Measurements from ENCODE around the gene UBXN7. TPM values are rescaled to one million over a fixed set of nuclear protein-coding genes. Genes with fewer than 3 reads are reported as not detected.
A peak's percentile ranks its signal among the peaks of the same experiment; 100 is the strongest.

Gene UBXN7
- total and polyA plus RNA-seq, 9 of the 15 experiments (the other 6 are each of a cell fraction or from before 2014, with no cell fraction given) = 3.5 to 44.6 (median 13.4) TPM

DNA sequence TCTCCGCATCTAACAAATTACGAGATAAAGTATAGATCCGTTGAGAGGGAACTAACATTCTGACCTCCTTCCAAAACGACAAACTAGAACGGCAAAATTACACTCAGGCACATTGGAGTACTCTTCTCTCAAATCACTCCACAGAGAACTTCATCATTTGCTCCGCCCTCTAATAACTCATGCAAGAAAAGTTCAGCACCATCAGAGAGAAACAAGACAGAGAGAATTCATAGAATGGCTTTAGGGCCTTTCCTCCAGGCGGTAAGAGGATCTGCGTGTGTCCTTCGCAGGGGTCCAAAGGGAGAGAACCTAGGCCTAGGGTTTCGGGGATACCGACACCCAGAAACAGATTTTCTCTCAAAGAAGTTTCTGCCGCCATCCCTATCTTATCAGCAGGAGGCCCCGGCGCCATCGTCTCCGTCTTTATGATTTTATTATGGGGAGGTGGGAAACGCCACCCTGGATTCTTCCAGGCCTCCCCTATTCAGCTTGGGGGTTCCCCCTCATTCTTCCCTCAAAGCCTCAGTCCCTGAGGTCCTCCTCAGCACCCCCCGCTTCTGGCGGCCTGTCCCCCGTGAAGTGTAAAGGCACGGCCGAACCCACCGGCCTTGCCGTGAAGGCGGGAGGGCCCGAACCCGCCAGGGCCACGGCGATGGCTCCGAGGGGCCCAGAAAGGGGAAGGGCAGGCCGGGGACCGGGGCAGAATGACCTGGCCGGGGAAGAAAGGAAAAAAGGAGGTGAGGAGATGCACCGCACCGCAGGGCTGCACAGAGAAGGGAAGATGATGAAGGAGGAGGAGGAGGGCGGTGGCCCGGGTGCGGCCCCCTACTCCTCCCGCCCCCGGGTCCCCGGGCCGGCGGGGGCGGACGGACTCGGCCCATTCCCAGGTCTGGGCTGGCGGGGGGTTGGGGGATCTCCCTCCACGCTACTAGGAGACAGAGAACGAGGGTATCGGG, 768 bp downstream of the UBXN7 start:
- no peaks in the 10 kb centered on the region for H3K27me3 ChIP-seq (ENCODE audit: control insufficient read depth in 2 of 2, insufficient read depth in 2 of 2, low read length in 2 of 2)
- peak overlapping the region; percentile 84 to 100 for H3K9ac ChIP-seq (ENCODE audit: insufficient read depth in 1 of 2, low read depth in 2 of 2, low read length in 2 of 2)
- H3K36me3 ChIP-seq (ENCODE audit: control insufficient read depth, insufficient read depth, low read length) = peaks cover 11% of the 10 kb centered on the region; the same call in 2 of the 3 replicates
- POLR2A ChIA-PET = interaction anchor here (0.5 to 1.8 kb wide), 9 partner anchors 8 to 81 kb away, joined by 3 to 6 read pairs (median 3); no protein-coding TSS in a partner anchor
- CTCF ChIA-PET (ENCODE audit: low intra/inter-chr PET ratio) = no interaction called here
- peak overlapping the region; percentile 84 for H3K27ac ChIP-seq (ENCODE audit: extremely low read depth, low read depth, low read length)
- H3K4me2 ChIP-seq (ENCODE audit: insufficient read depth, low read length) = peak overlapping the region; percentile 80
- peaks cover 10 to 22% of the 10 kb centered on the region in 2 experiments; a peak in 4 of 5 replicates for H3K4me1 ChIP-seq (replicated peaks in 1 of 2; ENCODE audit: control insufficient read depth in 2 of 2, insufficient read depth in 2 of 2, low read length in 2 of 2)
- 0 out of 2 replicates have a peak, but pooled peaks cover 8% of the 10 kb centered on the region for H4K20me1 ChIP-seq (replicated peaks; ENCODE audit: control insufficient read depth, insufficient read depth, low read length)
- DNase-seq (ENCODE audit: extremely low read depth in 1 of 4, low spot score in 3 of 4) (peak; percentile 57 to 88 (median 78)), ATAC-seq (peak; percentile 78), FAIRE-seq (peak; percentile 77)
- WGBS (ENCODE audit: insufficient coverage, low coverage, missing lambda C conversion rate) = under 1% methylated on average over 38 of the region's 50 CpGs
- in situ Hi-C loops (cut with MboI) (no loop called here), intact Hi-C loops (cut with micrococcal nuclease) (loop anchor here (5.0 kb wide), 2 partner anchors 94 to 159 kb away; partner anchors contain the start of gene TM4SF19)
- peak overlapping the region; percentile 86 for H2AFZ ChIP-seq (ENCODE audit: low read depth, low read length)
- H3K9me1 ChIP-seq (ENCODE audit: control insufficient read depth, insufficient read depth, low read length) = no peaks in the 10 kb centered on the region
- TSS peak; percentile 69 for BruUV-seq (replicated peaks)
- peaks cover 56% of the 10 kb centered on the region for H3K79me2 ChIP-seq (ENCODE audit: control insufficient read depth, insufficient read depth, low read length)
- H3K4me3 ChIP-seq = peak overlapping the region; percentile 90
- no peaks in the 10 kb centered on the region; the same call in 1 of the 2 replicates for H3K9me3 ChIP-seq (replicated peaks; ENCODE audit: control insufficient read depth, insufficient read depth, low read depth, low read length)
- TF ChIP-seq EGR1 (conservative IDR thresholded peaks at IDR 0.05) (peak; percentile 96), NCOA4 (IDR thresholded peaks at IDR 0.05; ENCODE audit: partially characterized antibody) (no peak), TRIM24 (IDR thresholded peaks at IDR 0.05) (no peak), EP400 (IDR thresholded peaks at IDR 0.05) (0 out of 2 replicates have a peak, but pooled peaks have one; percentile 42), CHD1 (IDR thresholded peaks at IDR 0.05; ENCODE audit: low read length) (peak; percentile 8), ZC3H8 (IDR thresholded peaks at IDR 0.05) (no peak), CREM (IDR thresholded peaks at IDR 0.05; ENCODE audit: low read depth) (no peak), KLF1 (tag; IDR thresholded peaks at IDR 0.05) (no peak), STAG1 (CRISPR knock-in tag; IDR thresholded peaks at IDR 0.05; ENCODE audit: borderline replicate concordance) (no peak)
- TF ChIP-seq, protein P1, sequence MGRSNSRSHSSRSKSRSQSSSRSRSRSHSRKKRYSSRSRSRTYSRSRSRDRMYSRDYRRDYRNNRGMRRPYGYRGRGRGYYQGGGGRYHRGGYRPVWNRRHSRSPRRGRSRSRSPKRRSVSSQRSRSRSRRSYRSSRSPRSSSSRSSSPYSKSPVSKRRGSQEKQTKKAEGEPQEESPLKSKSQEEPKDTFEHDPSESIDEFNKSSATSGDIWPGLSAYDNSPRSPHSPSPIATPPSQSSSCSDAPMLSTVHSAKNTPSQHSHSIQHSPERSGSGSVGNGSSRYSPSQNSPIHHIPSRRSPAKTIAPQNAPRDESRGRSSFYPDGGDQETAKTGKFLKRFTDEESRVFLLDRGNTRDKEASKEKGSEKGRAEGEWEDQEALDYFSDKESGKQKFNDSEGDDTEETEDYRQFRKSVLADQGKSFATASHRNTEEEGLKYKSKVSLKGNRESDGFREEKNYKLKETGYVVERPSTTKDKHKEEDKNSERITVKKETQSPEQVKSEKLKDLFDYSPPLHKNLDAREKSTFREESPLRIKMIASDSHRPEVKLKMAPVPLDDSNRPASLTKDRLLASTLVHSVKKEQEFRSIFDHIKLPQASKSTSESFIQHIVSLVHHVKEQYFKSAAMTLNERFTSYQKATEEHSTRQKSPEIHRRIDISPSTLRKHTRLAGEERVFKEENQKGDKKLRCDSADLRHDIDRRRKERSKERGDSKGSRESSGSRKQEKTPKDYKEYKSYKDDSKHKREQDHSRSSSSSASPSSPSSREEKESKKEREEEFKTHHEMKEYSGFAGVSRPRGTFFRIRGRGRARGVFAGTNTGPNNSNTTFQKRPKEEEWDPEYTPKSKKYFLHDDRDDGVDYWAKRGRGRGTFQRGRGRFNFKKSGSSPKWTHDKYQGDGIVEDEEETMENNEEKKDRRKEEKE (IDR thresholded peaks at IDR 0.05; ENCODE audit: borderline replicate concordance in 1 of 2, control insufficient read depth in 1 of 2, low read depth in 2 of 2, low read length in 1 of 2) = no peak
- TF ChIP-seq, protein P2, sequence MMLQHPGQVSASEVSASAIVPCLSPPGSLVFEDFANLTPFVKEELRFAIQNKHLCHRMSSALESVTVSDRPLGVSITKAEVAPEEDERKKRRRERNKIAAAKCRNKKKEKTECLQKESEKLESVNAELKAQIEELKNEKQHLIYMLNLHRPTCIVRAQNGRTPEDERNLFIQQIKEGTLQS (IDR thresholded peaks at IDR 0.05) = no peak
- TF ChIP-seq, protein P2 (CRISPR knock-in tag; conservative IDR thresholded peaks at IDR 0.05) = no peak
- TF ChIP-seq, protein P3, sequence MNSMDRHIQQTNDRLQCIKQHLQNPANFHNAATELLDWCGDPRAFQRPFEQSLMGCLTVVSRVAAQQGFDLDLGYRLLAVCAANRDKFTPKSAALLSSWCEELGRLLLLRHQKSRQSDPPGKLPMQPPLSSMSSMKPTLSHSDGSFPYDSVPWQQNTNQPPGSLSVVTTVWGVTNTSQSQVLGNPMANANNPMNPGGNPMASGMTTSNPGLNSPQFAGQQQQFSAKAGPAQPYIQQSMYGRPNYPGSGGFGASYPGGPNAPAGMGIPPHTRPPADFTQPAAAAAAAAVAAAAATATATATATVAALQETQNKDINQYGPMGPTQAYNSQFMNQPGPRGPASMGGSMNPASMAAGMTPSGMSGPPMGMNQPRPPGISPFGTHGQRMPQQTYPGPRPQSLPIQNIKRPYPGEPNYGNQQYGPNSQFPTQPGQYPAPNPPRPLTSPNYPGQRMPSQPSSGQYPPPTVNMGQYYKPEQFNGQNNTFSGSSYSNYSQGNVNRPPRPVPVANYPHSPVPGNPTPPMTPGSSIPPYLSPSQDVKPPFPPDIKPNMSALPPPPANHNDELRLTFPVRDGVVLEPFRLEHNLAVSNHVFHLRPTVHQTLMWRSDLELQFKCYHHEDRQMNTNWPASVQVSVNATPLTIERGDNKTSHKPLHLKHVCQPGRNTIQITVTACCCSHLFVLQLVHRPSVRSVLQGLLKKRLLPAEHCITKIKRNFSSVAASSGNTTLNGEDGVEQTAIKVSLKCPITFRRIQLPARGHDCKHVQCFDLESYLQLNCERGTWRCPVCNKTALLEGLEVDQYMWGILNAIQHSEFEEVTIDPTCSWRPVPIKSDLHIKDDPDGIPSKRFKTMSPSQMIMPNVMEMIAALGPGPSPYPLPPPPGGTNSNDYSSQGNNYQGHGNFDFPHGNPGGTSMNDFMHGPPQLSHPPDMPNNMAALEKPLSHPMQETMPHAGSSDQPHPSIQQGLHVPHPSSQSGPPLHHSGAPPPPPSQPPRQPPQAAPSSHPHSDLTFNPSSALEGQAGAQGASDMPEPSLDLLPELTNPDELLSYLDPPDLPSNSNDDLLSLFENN (IDR thresholded peaks at IDR 0.05; ENCODE audit: low read depth in 2 of 2, low read length in 2 of 2) = no peak

Data from K562 (cell line).